Hindlimb muscle (tissue), 1 donor: ENCODE measurements around the gene HMX3. TPM values are rescaled to one million over a fixed set of nuclear protein-coding genes. Genes with fewer than 3 reads are reported as not detected.

ENCODE experiments used
- DNase-seq: peaks from one replicate; pipeline ENCODE4 v3.0.0-alpha.2; 2013
- polyA plus RNA-seq: library from polyadenylated mRNA; unstranded; fragments of 120-200 nt; gene quantifications from one replicate; pipeline ENCODE4 v1.2.1, GENCODE V29; 2013; ENCODE audit not compliant: insufficient read length

The HMX3 gene
- polyA plus RNA-seq: not detected

DNA sequence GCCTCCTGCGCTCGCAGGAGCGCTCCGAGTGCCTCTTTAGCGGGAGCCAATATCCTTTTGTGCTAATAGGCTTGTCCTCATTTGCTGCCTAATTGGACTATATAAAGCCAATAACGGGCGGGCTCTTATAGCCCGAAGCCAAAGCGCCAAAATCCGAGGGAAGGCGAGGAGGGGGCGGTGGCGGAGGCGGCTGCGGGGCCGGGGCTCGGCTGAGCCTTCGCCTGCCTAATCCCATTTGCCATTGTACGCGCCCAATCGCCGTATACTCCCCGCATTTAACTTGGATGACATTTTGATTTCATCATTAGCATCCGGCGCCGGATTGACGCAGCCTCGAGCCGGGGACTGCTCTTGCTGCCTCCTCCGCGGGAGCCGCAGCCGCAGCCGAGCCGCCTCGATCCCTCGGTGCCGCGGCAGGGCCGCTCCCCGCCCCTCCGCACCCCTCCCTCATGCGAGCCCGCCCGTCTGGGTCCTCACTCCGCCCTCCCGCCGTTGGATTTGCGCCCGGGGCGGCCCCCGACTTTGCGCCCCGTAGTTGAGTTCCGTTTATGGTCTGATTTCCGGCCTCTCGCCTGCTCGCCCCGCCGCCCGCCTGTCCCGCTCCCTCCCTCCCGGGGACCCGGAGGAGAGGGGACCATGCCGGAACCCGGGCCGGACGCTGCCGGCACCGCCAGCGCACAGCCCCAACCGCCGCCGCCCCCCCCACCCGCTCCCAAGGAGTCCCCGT, at the start of gene HMX3:
HMX3 (plus strand) TSS at position 556 of the 727 bp plus-strand sequence; CDS start at position 637, 81 bp downstream.
- no peak for DNase-seq

- DNase-seq: no peak
These were observed 49.5 kb upstream of the HMX3 start for GRCh38 chr10:123086281-123086680.

GRCh38 chr10:123087348-123087747, 48.4 kb upstream of the HMX3 start:
- DNase-seq: no peak

GRCh38 chr10:123087786-123088185, 48.0 kb upstream of the HMX3 start:
- no peak for DNase-seq

- no peak for DNase-seq
These were observed 42.9 kb upstream of the HMX3 start for GRCh38 chr10:123092635-123093414.

- no peak for DNase-seq
These were observed 42.3 kb upstream of the HMX3 start for GRCh38 chr10:123093489-123093888.

- DNase-seq: no peak
These were observed 39.3 kb upstream of the HMX3 start for GRCh38 chr10:123096452-123096851.

DNA sequence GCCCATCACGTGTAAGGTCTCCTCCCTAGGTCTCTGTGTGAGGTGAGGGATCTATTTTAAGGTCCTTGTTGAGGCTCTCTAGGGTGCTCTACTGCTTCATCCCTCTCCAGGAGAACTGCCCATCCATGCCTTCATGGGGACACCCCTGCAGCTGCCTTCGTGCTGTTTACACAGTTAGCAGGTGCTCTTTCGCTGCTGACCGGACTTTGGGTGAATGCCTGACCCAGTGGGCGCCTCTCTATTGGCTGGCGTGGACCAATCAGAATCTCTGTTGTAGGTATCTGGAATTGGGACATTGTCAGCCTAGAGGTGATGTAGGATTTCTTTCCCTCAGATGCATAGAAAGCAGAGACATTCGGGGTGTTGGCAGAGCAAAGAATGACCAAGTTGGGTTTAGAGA, 38.7 kb upstream of the HMX3 start:
- DNase-seq: no peak

GRCh38 chr10:123100030-123100762, 35.6 kb upstream of the HMX3 start:
- no peak for DNase-seq

- no peak for DNase-seq
These were observed 33.9 kb upstream of the HMX3 start for GRCh38 chr10:123101872-123102271.

- no peak for DNase-seq
These were observed 33.1 kb upstream of the HMX3 start for GRCh38 chr10:123102673-123103072.

GRCh38 chr10:123103944-123104343, 31.8 kb upstream of the HMX3 start:
- DNase-seq: no peak

DNA sequence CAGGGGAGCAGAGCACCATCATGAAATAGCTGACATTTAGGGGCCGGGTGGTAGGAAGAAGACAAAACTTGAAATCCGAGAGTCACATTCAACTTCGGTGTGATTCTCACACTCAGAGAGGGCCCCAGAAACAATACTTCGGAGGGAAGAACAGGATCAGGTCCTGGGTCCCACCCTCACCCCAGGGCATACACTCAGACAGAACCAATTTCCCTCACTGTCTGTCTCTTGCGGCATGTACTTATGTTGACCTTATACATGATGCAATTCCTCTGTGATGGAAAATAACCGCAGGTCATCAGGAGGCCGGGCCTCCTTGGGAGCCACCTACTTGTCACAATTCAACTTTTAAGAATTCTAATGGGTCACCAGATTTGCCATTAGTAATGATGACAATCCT, 26.3 kb upstream of the HMX3 start:
- no peak for DNase-seq

DNA sequence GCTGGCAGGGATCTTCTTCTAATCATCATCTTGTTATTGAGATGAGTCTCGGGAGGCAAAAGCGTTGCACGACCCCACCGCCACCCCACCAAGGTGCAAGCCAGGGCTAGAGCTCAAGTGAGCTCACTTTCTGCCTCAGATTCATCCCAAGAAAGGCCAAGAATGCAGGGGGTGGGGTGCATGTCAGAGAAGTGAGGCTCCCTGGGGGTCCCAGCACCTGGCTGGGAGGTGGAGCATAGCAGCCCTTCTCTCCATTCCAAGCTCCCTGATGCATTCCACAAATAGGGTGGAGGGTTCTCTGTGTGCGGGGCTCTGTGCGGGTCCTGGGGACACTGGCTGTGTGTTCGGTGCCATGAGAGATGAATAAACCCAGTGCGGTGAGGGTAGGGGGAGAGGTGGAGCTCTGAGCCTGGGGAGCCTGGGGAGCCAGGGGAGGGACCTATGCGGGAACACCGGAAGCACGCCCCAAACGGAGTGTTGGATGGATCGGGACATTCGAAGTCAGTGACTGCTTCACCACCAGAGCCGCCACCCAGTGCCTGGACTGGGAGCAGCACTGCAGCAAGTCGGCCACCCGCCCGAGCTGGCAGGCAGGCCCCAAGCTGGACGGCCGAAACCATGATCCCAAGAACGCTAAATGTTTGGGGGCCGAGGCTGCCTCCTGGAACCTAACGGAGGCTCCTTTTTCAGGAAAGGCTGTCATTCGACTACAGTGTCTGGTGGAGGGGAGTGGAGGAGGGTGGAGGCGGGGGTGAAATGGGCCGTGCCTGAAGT, 17.9 kb upstream of the HMX3 start:
- DNase-seq: no peak

DNA sequence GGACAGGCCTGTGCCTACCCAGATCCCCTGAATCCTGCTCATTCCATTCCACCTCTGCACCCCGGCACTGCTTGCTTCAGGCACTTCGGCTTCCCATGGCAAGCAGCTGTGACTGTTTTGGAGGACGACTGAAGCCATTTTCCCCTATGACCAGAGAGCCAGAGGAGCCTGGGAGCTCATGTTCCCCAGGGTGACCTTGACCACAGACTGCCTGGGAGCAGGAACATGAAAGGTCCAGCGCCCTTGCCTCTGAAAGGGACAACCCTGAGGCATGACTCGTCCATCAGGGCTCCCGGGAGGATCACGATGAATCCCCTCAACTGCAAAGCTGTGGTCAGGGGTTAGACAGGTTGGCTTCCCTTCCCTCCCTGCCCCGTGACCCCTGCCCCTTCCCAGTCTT, 16.7 kb upstream of the HMX3 start:
- DNase-seq: no peak

DNA sequence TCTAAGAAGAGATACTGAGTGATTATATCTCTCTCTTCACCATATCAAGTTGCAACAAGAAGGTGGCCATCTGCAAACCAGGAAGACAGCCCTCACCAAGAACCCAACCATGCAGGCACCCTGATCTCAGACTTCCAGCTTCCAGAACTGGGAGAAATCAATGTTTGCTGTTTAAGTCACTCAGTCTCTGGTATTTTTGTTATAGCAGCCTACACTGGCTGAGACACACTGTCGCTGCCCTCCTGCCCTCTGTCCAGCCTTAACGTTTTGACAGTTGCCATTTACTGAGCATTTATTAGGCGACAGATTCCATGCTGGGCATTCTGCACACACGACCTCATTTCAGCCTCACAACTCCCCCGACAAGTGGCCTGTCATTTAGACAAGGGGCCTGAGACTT, 9.5 kb upstream of the HMX3 start:
- no peak for DNase-seq

DNA sequence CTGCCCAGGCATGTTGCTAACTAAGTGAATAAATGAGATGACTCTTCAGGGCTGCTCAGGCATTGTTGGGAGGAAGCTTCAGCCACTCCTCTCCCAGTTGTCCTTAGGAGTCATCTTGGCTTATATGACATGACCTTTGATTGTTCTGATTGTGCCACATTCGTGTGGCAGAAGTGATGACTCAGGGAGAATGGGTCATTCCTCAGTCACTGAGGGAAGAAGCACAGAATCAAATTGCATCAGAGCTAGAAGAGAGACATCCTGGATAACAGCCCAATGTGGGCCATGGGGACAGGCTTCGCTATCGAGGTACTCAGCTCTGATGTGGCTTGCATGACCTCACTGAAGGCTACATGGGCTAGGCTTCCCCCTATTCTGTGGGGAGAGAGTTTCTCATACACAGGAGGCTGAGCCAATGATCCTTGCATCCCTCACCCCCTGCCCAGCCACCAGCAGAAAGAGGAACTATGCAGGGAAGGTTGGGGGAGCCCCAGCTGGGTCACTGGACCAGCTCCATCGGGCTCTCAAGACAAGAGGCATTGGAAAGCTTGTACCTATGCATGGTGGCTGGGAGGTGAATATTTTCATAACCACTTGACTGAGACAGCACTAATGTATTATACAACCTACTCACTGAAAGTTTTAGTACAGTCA, 6.0 kb upstream of the HMX3 start:
- no peak for DNase-seq

- DNase-seq: peak; percentile 87
These were observed 2.9 kb upstream of the HMX3 start for GRCh38 chr10:123132576-123133477.

DNA sequence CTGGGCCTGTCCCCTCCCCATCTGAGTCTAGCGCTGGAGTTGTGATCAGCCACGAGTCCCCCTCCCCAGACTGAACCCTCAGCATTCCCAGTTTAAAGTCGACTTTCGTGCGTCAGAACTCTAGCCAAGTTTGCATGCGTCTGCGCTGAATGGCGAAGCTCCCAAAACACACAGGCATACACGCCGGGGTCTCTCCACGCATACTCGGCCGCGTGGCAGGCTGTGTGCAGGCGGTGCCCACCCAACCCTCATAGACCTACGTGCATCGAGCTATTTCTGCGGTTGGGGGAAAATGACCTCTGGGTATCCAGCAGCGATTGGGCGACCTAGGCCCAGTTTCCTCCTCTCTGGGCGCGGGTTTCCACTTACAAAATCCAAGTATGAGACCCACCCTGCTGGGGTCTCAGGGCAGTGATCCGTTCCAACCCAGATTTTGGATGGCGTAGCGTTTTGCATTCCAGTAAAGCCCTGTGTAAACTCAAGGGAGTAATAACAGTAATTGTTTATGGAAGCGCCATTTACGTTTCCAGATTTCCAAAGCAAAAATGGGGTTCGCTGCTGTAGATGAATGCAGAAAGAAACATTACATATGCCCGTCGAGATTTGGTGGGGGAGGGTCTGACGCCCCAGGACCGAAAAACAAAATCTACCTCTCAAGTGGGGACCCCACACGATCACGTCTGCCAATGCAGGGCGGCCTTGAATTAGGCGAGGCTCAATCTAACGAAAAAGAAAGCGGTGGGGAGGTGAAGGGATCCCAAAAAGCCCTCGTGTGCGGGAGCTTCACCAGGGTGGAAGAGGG, 2.0 kb upstream of the HMX3 start:
- no peak for DNase-seq

GRCh38 chr10:123134343-123134914, 1.3 kb upstream of the HMX3 start:
- DNase-seq: no peak
